ENCODE measurements around the gene MYL5.

MYL5 gene

GRCh38 chr4:674172-675035, at the start of gene MYL5, which contains the start of gene ATP5ME:
Gene MYL5, plus strand, starts transcription at chr4:674542. Its CDS starts 3,485 bp downstream, at chr4:678027.
Gene ATP5ME, minus strand, starts transcription at chr4:674276. Its CDS starts 29 bp downstream, at chr4:674247.
- Mint-ChIP-seq H3K4me1 (peaks cover 24% of the 10 kb centered on the region), H3K36me3 (ENCODE audit: low read depth) (peaks cover 24% of the 10 kb centered on the region), H3K27me3 (no peaks in the 10 kb centered on the region), H3K9me3 (no peaks in the 10 kb centered on the region), H3K4me3 (peak within 1 kb of the TSS; percentile 89), H3K27ac (peak within 1 kb of the TSS; percentile 83)
- ATAC-seq (peak; percentile 93), DNase-seq (peak; percentile 97)

GRCh38 chr4:624705-625590, 49.4 kb upstream of the MYL5 start, which contains the start of gene PDE6B:
Gene PDE6B, plus strand, starts transcription at chr4:625573. Its CDS starts 54 bp downstream, at chr4:625627.
- Mint-ChIP-seq H3K27me3 (peaks cover 7% of the 10 kb centered on the region), H3K4me3 (no peak within 1 kb of the TSS), H3K4me1 (no peaks in the 10 kb centered on the region), H3K9me3 (no peaks in the 10 kb centered on the region), H3K36me3 (ENCODE audit: low read depth) (no peaks in the 10 kb centered on the region), H3K27ac (no peak within 1 kb of the TSS)
- ATAC-seq = no peak
- no peak for DNase-seq

- peaks cover 5% of the 10 kb centered on the region for H3K27me3 Mint-ChIP-seq
- H3K27ac Mint-ChIP-seq = no peak overlapping the region
- no peak overlapping the region for H3K4me3 Mint-ChIP-seq
- H3K9me3 Mint-ChIP-seq = no peaks in the 10 kb centered on the region
- H3K36me3 Mint-ChIP-seq (ENCODE audit: low read depth) = no peaks in the 10 kb centered on the region
- ATAC-seq (no peak), DNase-seq (no peak)
- no peaks in the 10 kb centered on the region for H3K4me1 Mint-ChIP-seq
Measured at GRCh38 chr4:625631-626161, 48.6 kb upstream of the MYL5 start.

- no peaks in the 10 kb centered on the region for H3K4me1 Mint-ChIP-seq
- H3K27me3 Mint-ChIP-seq = peaks cover 5% of the 10 kb centered on the region
- peaks cover 7% of the 10 kb centered on the region for H3K9me3 Mint-ChIP-seq
- no peak overlapping the region for H3K27ac Mint-ChIP-seq
- no peak overlapping the region for H3K4me3 Mint-ChIP-seq
- no peak for DNase-seq
- ATAC-seq = no peak
- H3K36me3 Mint-ChIP-seq (ENCODE audit: low read depth) = no peaks in the 10 kb centered on the region
Measured at GRCh38 chr4:626201-627091, 47.9 kb upstream of the MYL5 start.

- peaks cover 12% of the 10 kb centered on the region for H3K9me3 Mint-ChIP-seq
- H3K36me3 Mint-ChIP-seq (ENCODE audit: low read depth) = no peaks in the 10 kb centered on the region
- DNase-seq (no peak), ATAC-seq (no peak)
- no peaks in the 10 kb centered on the region for H3K4me1 Mint-ChIP-seq
- H3K27me3 Mint-ChIP-seq = peaks cover 5% of the 10 kb centered on the region
- no peak overlapping the region for H3K4me3 Mint-ChIP-seq
- no peak overlapping the region for H3K27ac Mint-ChIP-seq
Measured at GRCh38 chr4:627347-628125, 46.8 kb upstream of the MYL5 start.

GRCh38 chr4:628311-628741, 46.0 kb upstream of the MYL5 start:
- H3K36me3 Mint-ChIP-seq (ENCODE audit: low read depth) = no peaks in the 10 kb centered on the region
- H3K4me3 Mint-ChIP-seq = no peak overlapping the region
- H3K4me1 Mint-ChIP-seq = no peaks in the 10 kb centered on the region
- peaks cover 5% of the 10 kb centered on the region for H3K27me3 Mint-ChIP-seq
- no peak for DNase-seq
- no peak overlapping the region for H3K27ac Mint-ChIP-seq
- H3K9me3 Mint-ChIP-seq = peaks cover 16% of the 10 kb centered on the region
- ATAC-seq = no peak

- DNase-seq = no peak
- Mint-ChIP-seq H3K27me3 (peaks cover 5% of the 10 kb centered on the region), H3K27ac (no peak overlapping the region), H3K36me3 (ENCODE audit: low read depth) (no peaks in the 10 kb centered on the region), H3K9me3 (peaks cover 16% of the 10 kb centered on the region), H3K4me3 (no peak overlapping the region), H3K4me1 (no peaks in the 10 kb centered on the region)
- no peak for ATAC-seq
Measured at GRCh38 chr4:628821-629635, 45.3 kb upstream of the MYL5 start.

- no peaks in the 10 kb centered on the region for H3K4me1 Mint-ChIP-seq
- DNase-seq (no peak), ATAC-seq (no peak)
- peaks cover 2% of the 10 kb centered on the region for H3K27me3 Mint-ChIP-seq
- no peaks in the 10 kb centered on the region for H3K36me3 Mint-ChIP-seq (ENCODE audit: low read depth)
- no peak overlapping the region for H3K4me3 Mint-ChIP-seq
- H3K9me3 Mint-ChIP-seq = peaks cover 16% of the 10 kb centered on the region
- no peak overlapping the region for H3K27ac Mint-ChIP-seq
Measured at GRCh38 chr4:629636-629914, 44.8 kb upstream of the MYL5 start.

- DNase-seq = no peak
- Mint-ChIP-seq H3K4me3 (no peak overlapping the region), H3K4me1 (no peaks in the 10 kb centered on the region), H3K9me3 (peaks cover 16% of the 10 kb centered on the region), H3K27me3 (peaks cover 2% of the 10 kb centered on the region), H3K36me3 (ENCODE audit: low read depth) (no peaks in the 10 kb centered on the region), H3K27ac (no peak overlapping the region)
- ATAC-seq = no peak
Measured at GRCh38 chr4:629915-630641, 44.3 kb upstream of the MYL5 start.

- Mint-ChIP-seq H3K9me3 (peaks cover 16% of the 10 kb centered on the region), H3K27me3 (peaks cover 2% of the 10 kb centered on the region)
- DNase-seq = no peak
Measured at GRCh38 chr4:630656-631055, 43.7 kb upstream of the MYL5 start.

GRCh38 chr4:632196-632790, 42.0 kb upstream of the MYL5 start:
- no peaks in the 10 kb centered on the region for H3K36me3 Mint-ChIP-seq (ENCODE audit: low read depth)
- H3K4me3 Mint-ChIP-seq = no peak overlapping the region
- ATAC-seq = no peak
- no peaks in the 10 kb centered on the region for H3K4me1 Mint-ChIP-seq
- peaks cover 16% of the 10 kb centered on the region for H3K9me3 Mint-ChIP-seq
- H3K27ac Mint-ChIP-seq = no peak overlapping the region
- no peak for DNase-seq
- peaks cover under 1% of the 10 kb centered on the region for H3K27me3 Mint-ChIP-seq

More at GRCh38 chr4:630656-631055, 43.7 kb upstream of the MYL5 start:
- no peaks in the 10 kb centered on the region for H3K4me1 Mint-ChIP-seq
- H3K27ac Mint-ChIP-seq = no peak overlapping the region
- no peak overlapping the region for H3K4me3 Mint-ChIP-seq
- ATAC-seq = no peak
- H3K36me3 Mint-ChIP-seq (ENCODE audit: low read depth) = no peaks in the 10 kb centered on the region

GRCh38 chr4:632926-633325, 41.4 kb upstream of the MYL5 start:
- Mint-ChIP-seq H3K4me1 (no peaks in the 10 kb centered on the region), H3K27ac (no peak overlapping the region), H3K36me3 (ENCODE audit: low read depth) (no peaks in the 10 kb centered on the region), H3K4me3 (no peak overlapping the region), H3K27me3 (peaks cover 4% of the 10 kb centered on the region), H3K9me3 (peaks cover 16% of the 10 kb centered on the region)
- no peak for ATAC-seq
- no peak for DNase-seq
